ENCODE data around the gene YKT6.

The YKT6 gene

DNA sequence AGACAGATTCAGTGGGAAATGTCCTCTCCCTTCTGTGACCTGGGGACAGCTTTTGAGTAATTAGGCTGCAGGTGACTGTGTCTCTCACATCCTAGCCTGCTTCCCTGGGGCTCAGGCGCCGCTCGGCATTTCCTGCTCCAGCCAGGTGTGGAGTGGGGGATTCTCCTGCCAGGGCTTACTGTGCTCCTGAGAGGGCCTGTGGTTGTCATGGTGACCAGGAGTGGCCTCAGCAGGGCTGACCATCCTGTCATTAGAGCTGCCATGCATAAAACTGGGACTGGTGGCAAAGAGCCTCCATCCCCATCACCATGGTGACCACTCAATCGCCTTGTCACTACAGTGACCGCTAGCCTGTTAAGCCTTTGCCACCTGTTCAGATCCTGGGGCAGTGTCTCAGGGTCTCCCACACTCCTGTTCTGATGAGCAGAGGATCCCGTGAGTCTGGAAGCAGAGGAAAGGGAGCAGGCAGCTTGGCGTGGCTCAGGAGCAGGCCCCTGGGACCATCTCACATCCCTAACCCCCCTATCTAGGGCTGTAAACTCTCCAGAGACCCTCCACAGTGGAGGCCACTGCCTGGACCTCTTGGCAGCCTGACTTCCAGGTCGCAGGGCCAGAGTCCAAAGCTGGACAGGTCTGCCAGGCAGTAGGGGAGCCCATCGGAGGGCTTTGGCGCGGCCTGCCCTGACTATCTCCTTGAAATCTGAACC, 11.3 kb upstream of the YKT6 start, which contains the start of gene GCK:
GCK (minus strand) TSS at position 154 of the 707 bp plus-strand sequence. CDS start 486 bp downstream, outside the sequence.
- H3K4me1 ChIP-seq (ENCODE audit: control insufficient read depth, low read length): peaks cover 3% of the 10 kb centered on the region; the same call in 1 of the 2 replicates
- no peaks in the 10 kb centered on the region for H3K36me3 ChIP-seq (ENCODE audit: control insufficient read depth, low read length)
- TF ChIP-seq EZH2phosphoT487 (IDR thresholded peaks at IDR 0.05; ENCODE audit: borderline replicate concordance, low read length): no peak
- TF ChIP-seq, protein P1, sequence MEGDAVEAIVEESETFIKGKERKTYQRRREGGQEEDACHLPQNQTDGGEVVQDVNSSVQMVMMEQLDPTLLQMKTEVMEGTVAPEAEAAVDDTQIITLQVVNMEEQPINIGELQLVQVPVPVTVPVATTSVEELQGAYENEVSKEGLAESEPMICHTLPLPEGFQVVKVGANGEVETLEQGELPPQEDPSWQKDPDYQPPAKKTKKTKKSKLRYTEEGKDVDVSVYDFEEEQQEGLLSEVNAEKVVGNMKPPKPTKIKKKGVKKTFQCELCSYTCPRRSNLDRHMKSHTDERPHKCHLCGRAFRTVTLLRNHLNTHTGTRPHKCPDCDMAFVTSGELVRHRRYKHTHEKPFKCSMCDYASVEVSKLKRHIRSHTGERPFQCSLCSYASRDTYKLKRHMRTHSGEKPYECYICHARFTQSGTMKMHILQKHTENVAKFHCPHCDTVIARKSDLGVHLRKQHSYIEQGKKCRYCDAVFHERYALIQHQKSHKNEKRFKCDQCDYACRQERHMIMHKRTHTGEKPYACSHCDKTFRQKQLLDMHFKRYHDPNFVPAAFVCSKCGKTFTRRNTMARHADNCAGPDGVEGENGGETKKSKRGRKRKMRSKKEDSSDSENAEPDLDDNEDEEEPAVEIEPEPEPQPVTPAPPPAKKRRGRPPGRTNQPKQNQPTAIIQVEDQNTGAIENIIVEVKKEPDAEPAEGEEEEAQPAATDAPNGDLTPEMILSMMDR (IDR thresholded peaks at IDR 0.05; ENCODE audit: low read depth, low read length, poor library complexity, severe bottlenecking): no peak
- no peak within 1 kb of the TSS for H3K4me3 ChIP-seq (ENCODE audit: low read length)
- H3F3A ChIP-seq (ENCODE audit: control insufficient read depth, insufficient read depth): no peaks in the 10 kb centered on the region
- H3K79me2 ChIP-seq (ENCODE audit: control insufficient read depth, low read length): no peaks in the 10 kb centered on the region
- no peaks in the 10 kb centered on the region for H3K9me3 ChIP-seq (ENCODE audit: control insufficient read depth, insufficient read depth, low read length)
- H4K20me1 ChIP-seq (ENCODE audit: control insufficient read depth, insufficient read depth, low read depth, low read length): no peaks in the 10 kb centered on the region
- H3K27me3 ChIP-seq (ENCODE audit: control insufficient read depth, low read length): peaks cover 14% of the 10 kb centered on the region
- no peak within 1 kb of the TSS for H3K4me2 ChIP-seq (ENCODE audit: low read length)
- no peaks in the 10 kb centered on the region for H3K9me2 ChIP-seq (replicated peaks; ENCODE audit: control insufficient read depth, low read length)
- H3K27ac ChIP-seq (ENCODE audit: low read depth, low read length): no peak within 1 kb of the TSS

DNA sequence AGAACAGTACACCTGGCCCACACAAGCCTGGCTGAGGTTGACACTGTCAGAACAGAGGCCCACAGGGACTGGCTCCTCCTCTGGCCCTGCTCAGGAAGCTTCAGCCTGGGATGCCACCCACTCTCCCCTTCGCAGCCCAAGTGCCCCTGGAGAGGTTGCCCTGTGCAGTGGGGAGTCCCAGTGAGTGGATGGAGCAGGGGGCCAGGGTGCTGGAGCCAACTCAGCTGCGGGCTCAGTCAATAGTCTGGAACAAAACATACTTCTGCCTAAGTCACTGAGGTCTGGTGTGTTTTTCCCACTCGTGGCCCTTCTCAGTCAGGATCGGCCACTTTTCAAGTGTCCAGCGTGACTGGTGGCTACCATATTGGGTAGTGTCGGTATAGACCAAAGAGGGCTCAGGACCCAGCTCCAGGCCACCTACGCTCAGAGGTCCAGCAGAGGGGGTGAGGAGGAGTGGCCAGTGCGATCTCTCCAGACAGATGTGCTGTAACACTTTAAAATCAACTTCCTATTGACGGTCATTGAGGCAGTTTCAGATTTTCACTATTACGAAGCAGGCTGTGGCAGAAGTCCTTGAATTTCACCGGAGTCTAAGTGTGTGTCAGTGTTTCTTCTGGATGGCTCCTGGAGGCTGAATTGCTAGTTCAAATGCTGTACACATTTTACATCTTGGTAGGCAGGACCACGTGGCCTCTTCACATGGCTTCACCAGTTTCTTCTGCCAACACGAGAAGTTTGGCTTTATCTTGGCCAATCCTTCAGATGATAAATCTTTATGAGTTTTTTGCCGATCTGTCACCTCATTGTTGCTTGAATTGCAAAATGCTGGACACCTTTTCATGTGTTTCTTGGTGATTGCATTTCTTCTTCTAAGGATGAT, 10.5 kb upstream of the YKT6 start:
- no peak overlapping the region for H3K4me3 ChIP-seq (ENCODE audit: low read length)
- H3K4me1 ChIP-seq (ENCODE audit: control insufficient read depth, low read length): no peaks in the 10 kb centered on the region
- no peak for TF ChIP-seq EZH2phosphoT487 (IDR thresholded peaks at IDR 0.05; ENCODE audit: borderline replicate concordance, low read length)
- TF ChIP-seq, protein P1 (IDR thresholded peaks at IDR 0.05; ENCODE audit: low read depth, low read length, poor library complexity, severe bottlenecking): no peak
- no peaks in the 10 kb centered on the region for H3K36me3 ChIP-seq (ENCODE audit: control insufficient read depth, low read length)
- H3K27ac ChIP-seq (ENCODE audit: low read depth, low read length): no peak overlapping the region
- H3K27me3 ChIP-seq (ENCODE audit: control insufficient read depth, low read length): peaks cover 10% of the 10 kb centered on the region; the same call in 1 of the 2 replicates
- H3K9me3 ChIP-seq (ENCODE audit: control insufficient read depth, insufficient read depth, low read length): no peaks in the 10 kb centered on the region
- H3K9me2 ChIP-seq (replicated peaks; ENCODE audit: control insufficient read depth, low read length): no peaks in the 10 kb centered on the region
- H4K20me1 ChIP-seq (ENCODE audit: control insufficient read depth, insufficient read depth, low read depth, low read length): no peaks in the 10 kb centered on the region
- H3K79me2 ChIP-seq (ENCODE audit: control insufficient read depth, low read length): no peaks in the 10 kb centered on the region
- H3F3A ChIP-seq (ENCODE audit: control insufficient read depth, insufficient read depth): no peaks in the 10 kb centered on the region
- no peak overlapping the region for H3K4me2 ChIP-seq (ENCODE audit: low read length)

DNA sequence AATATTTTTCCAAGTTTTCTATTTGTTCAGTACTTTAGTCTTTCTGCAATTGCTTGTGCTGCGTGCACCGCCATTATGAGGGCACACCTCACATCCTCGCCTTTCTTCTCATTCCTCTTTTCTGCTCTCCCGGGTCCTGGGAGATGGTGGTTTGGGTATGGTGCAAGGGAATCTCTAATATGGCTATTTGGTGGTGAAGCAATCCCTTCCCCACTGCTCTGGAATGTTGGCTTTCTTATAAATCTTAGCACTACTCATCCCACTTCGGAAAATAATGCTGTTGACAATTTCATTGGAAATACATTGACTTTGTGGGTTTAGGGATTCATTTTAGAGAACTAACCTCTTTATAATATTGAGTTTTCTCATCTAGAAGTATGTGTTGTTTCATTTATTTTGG, 9.6 kb upstream of the YKT6 start:
- H3K79me2 ChIP-seq (ENCODE audit: control insufficient read depth, low read length): no peaks in the 10 kb centered on the region
- peaks cover 3% of the 10 kb centered on the region for H3K4me1 ChIP-seq (ENCODE audit: control insufficient read depth, low read length)
- H3F3A ChIP-seq (ENCODE audit: control insufficient read depth, insufficient read depth): no peaks in the 10 kb centered on the region
- no peak overlapping the region for H3K4me2 ChIP-seq (ENCODE audit: low read length)
- H3K9me3 ChIP-seq (ENCODE audit: control insufficient read depth, insufficient read depth, low read length): no peaks in the 10 kb centered on the region
- H3K9me2 ChIP-seq (replicated peaks; ENCODE audit: control insufficient read depth, low read length): no peaks in the 10 kb centered on the region
- TF ChIP-seq, protein P1 (IDR thresholded peaks at IDR 0.05; ENCODE audit: low read depth, low read length, poor library complexity, severe bottlenecking): no peak
- no peak for TF ChIP-seq EZH2phosphoT487 (IDR thresholded peaks at IDR 0.05; ENCODE audit: borderline replicate concordance, low read length)
- H3K27ac ChIP-seq (ENCODE audit: low read depth, low read length): no peak overlapping the region
- H4K20me1 ChIP-seq (ENCODE audit: control insufficient read depth, insufficient read depth, low read depth, low read length): no peaks in the 10 kb centered on the region
- no peaks in the 10 kb centered on the region for H3K36me3 ChIP-seq (ENCODE audit: control insufficient read depth, low read length)
- H3K27me3 ChIP-seq (ENCODE audit: control insufficient read depth, low read length): peaks cover 9% of the 10 kb centered on the region; the same call in 1 of the 2 replicates
- H3K4me3 ChIP-seq (ENCODE audit: low read length): no peak overlapping the region

Data from DOHH2 (cell line).